Measurements from ENCODE around the gene ABCA2. TPM values are rescaled to one million over a fixed set of nuclear protein-coding genes. Genes with fewer than 3 reads are reported as not detected.

The ABCA2 gene
- total RNA-seq, 1 donor from 2014 or later: 26.7 TPM

GRCh38 chr9:137049544-137050449 lies 21.8 kb upstream of the ABCA2 start:
- no peak for ATAC-seq (ENCODE audit: poor library complexity)
- DNase-seq: no peak
- intact Hi-C loops (cut with DNase I): no loop called here

GRCh38 chr9:137048655-137049543 lies 20.9 kb upstream of the ABCA2 start:
- intact Hi-C loops (cut with DNase I): no loop called here
- no peak for ATAC-seq (ENCODE audit: poor library complexity)
- DNase-seq: no peak

GRCh38 chr9:137046088-137046787 lies 18.2 kb upstream of the ABCA2 start, which contains the start of gene NPDC1:
Gene NPDC1, minus strand, starts transcription at chr9:137046177. Its CDS starts 188 bp downstream, at chr9:137045989.
- peak; percentile 82 for ATAC-seq (ENCODE audit: poor library complexity)
- peak; percentile 90 for DNase-seq
- intact Hi-C loops (cut with DNase I): no loop called here

- intact Hi-C loops (cut with DNase I): no loop called here
- peak; percentile 72 for DNase-seq
- ATAC-seq (ENCODE audit: poor library complexity): peak; percentile 11
Observed at GRCh38 chr9:137045294-137046087, 17.5 kb upstream of the ABCA2 start.

- ATAC-seq (ENCODE audit: poor library complexity) (no peak), DNase-seq (no peak)
- intact Hi-C loops (cut with DNase I): no loop called here
Observed at GRCh38 chr9:137044502-137045177, 16.6 kb upstream of the ABCA2 start.

GRCh38 chr9:137044037-137044436 lies 16.0 kb upstream of the ABCA2 start:
- DNase-seq (no peak), ATAC-seq (ENCODE audit: poor library complexity) (no peak)
- intact Hi-C loops (cut with DNase I): no loop called here

GRCh38 chr9:137042751-137043727 lies 15.0 kb upstream of the ABCA2 start:
- DNase-seq (peak; percentile 79), ATAC-seq (ENCODE audit: poor library complexity) (no peak)
- intact Hi-C loops (cut with DNase I): no loop called here

GRCh38 chr9:137041124-137041523 lies 13.1 kb upstream of the ABCA2 start:
- intact Hi-C loops (cut with DNase I): no loop called here
- ATAC-seq (ENCODE audit: poor library complexity): no peak
- no peak for DNase-seq

GRCh38 chr9:137040568-137040967 lies 12.5 kb upstream of the ABCA2 start:
- ATAC-seq (ENCODE audit: poor library complexity) (no peak), DNase-seq (no peak)
- intact Hi-C loops (cut with DNase I): no loop called here

- intact Hi-C loops (cut with DNase I): no loop called here
- ATAC-seq (ENCODE audit: poor library complexity): no peak
- DNase-seq: no peak
Observed at GRCh38 chr9:137039611-137040366, 11.8 kb upstream of the ABCA2 start.

GRCh38 chr9:137038916-137039315 lies 10.9 kb upstream of the ABCA2 start:
- no peak for ATAC-seq (ENCODE audit: poor library complexity)
- no peak for DNase-seq
- intact Hi-C loops (cut with DNase I): no loop called here

GRCh38 chr9:137037483-137037882 lies 9.4 kb upstream of the ABCA2 start:
- ATAC-seq (ENCODE audit: poor library complexity) (no peak), DNase-seq (no peak)
- intact Hi-C loops (cut with DNase I): no loop called here

GRCh38 chr9:137037035-137037434 lies 9.0 kb upstream of the ABCA2 start:
- DNase-seq: no peak

GRCh38 chr9:137035937-137036336 lies 7.9 kb upstream of the ABCA2 start:
- DNase-seq: no peak
- intact Hi-C loops (cut with DNase I): loop anchor here (1.0 to 2.0 kb wide), 2 partner anchors 89 to 249 kb away; no protein-coding TSS in a partner anchor
- ATAC-seq (ENCODE audit: poor library complexity): no peak

More at GRCh38 chr9:137037035-137037434, 9.0 kb upstream of the ABCA2 start:
- intact Hi-C loops (cut with DNase I): no loop called here
- ATAC-seq (ENCODE audit: poor library complexity): no peak

- ATAC-seq (ENCODE audit: poor library complexity): no peak
- intact Hi-C loops (cut with DNase I): loop anchor here (1.0 to 2.0 kb wide), 2 partner anchors 89 to 248 kb away; no protein-coding TSS in a partner anchor
- no peak for DNase-seq
Observed at GRCh38 chr9:137035507-137035834, 7.4 kb upstream of the ABCA2 start.
